ENCODE results near the gene ZNF566. TPM values are rescaled to one million over a fixed set of nuclear protein-coding genes. Genes with fewer than 3 reads are reported as not detected.

Gene ZNF566
- polyA plus RNA-seq (2013) = 5.9 TPM

GRCh38 chr19:36489118-36489919, at the start of gene ZNF566:
ZNF566 (minus strand) TSS chr19:36489561; CDS start chr19:36476557, 13,004 bp downstream.
- POLR2A ChIA-PET = interaction anchor here (0.6 to 1.1 kb wide), 3 partner anchors 11 to 355 kb away, joined by 3 to 4 read pairs (median 3); partner anchors contain the start of gene ZNF529
- peak; percentile 99 to 100 (median 99) for DNase-seq
- CTCF ChIA-PET = interaction anchor here (1.0 to 1.2 kb wide), 2 partner anchors 10 to 84 kb away, joined by 3 read pairs; partner anchors contain the start of gene ZNF529

GRCh38 chr19:36528921-36529518, 39.7 kb upstream of the ZNF566 start:
- Histone ChIP-seq H3K27me3 (replicated peaks in 2 of 5; ENCODE audit: control insufficient read depth in 4 of 5, insufficient read depth in 5 of 5, low read length in 4 of 5) (no peaks in the 10 kb centered on the region), H3K9me3 (ENCODE audit: control extremely low read depth in 1 of 5, control insufficient read depth in 4 of 5, insufficient read depth in 2 of 5, low read depth in 1 of 5, low read length in 4 of 5) (peaks cover 5 to 41% (median 23%) of the 10 kb centered on the region in 5 experiments), H3K4me1 (ENCODE audit: control extremely low read depth in 1 of 4, control insufficient read depth in 4 of 4, insufficient read depth in 4 of 4, low read length in 3 of 4) (peaks cover 7 to 19% (median 12%) of the 10 kb centered on the region in 4 experiments), H3K4me3 (ENCODE audit: control insufficient read depth in 1 of 7, extremely low read depth in 1 of 7, insufficient read depth in 4 of 7, low read depth in 2 of 7, low read length in 6 of 7) (peak overlapping the region; percentile 48 to 99 (median 93)), H3K36me3 (ENCODE audit: control insufficient read depth in 4 of 4, insufficient read depth in 4 of 4, low read length in 3 of 4) (peaks cover 9 to 23% (median 14%) of the 10 kb centered on the region in 4 experiments), H3K27ac (ENCODE audit: insufficient read depth in 1 of 2, low read depth in 1 of 2, low read length in 2 of 2, poor library complexity in 1 of 2, severe bottlenecking in 2 of 2) (peak overlapping the region; percentile 82 to 92)
- WGBS (ENCODE audit: insufficient coverage) = 40% methylated on average over 3 of the region's 12 CpGs
- CTCF ChIA-PET = interaction anchor here (0.8 kb wide), 1 partner anchor 320 kb away, joined by 3 read pairs; no protein-coding TSS in a partner anchor
- POLR2A ChIA-PET = interaction anchor here (0.6 to 1.6 kb wide), 2 partner anchors 44 to 127 kb away, joined by 3 to 10 read pairs; partner anchors contain the start of gene ZNF529
- peak; percentile 26 to 84 (median 68) for DNase-seq

More at GRCh38 chr19:36489118-36489919, at the start of gene ZNF566:
- Histone ChIP-seq H3K4me1 (ENCODE audit: control extremely low read depth in 1 of 4, control insufficient read depth in 4 of 4, insufficient read depth in 4 of 4, low read length in 3 of 4) (peaks cover 2 to 19% (median 13%) of the 10 kb centered on the region in 4 experiments), H3K27me3 (replicated peaks in 2 of 5; ENCODE audit: control insufficient read depth in 4 of 5, insufficient read depth in 5 of 5, low read length in 4 of 5) (no peaks in the 10 kb centered on the region), H3K36me3 (ENCODE audit: control insufficient read depth in 4 of 4, insufficient read depth in 4 of 4, low read length in 3 of 4) (peaks cover 0 to 13% (median 2%) of the 10 kb centered on the region in 4 experiments), H3K9me3 (ENCODE audit: control extremely low read depth in 1 of 5, control insufficient read depth in 4 of 5, insufficient read depth in 2 of 5, low read depth in 1 of 5, low read length in 4 of 5) (peaks cover 0 to 29% (median 16%) of the 10 kb centered on the region in 5 experiments), H3K27ac (ENCODE audit: insufficient read depth in 1 of 2, low read depth in 1 of 2, low read length in 2 of 2, poor library complexity in 1 of 2, severe bottlenecking in 2 of 2) (peak within 1 kb of the TSS; percentile 92 to 97), H3K4me3 (ENCODE audit: control insufficient read depth in 1 of 7, extremely low read depth in 1 of 7, insufficient read depth in 4 of 7, low read depth in 2 of 7, low read length in 6 of 7) (peak within 1 kb of the TSS; percentile 70 to 98 (median 86))
- WGBS (ENCODE audit: insufficient coverage) = under 1% methylated on average over 51 of the region's 53 CpGs

DNA sequence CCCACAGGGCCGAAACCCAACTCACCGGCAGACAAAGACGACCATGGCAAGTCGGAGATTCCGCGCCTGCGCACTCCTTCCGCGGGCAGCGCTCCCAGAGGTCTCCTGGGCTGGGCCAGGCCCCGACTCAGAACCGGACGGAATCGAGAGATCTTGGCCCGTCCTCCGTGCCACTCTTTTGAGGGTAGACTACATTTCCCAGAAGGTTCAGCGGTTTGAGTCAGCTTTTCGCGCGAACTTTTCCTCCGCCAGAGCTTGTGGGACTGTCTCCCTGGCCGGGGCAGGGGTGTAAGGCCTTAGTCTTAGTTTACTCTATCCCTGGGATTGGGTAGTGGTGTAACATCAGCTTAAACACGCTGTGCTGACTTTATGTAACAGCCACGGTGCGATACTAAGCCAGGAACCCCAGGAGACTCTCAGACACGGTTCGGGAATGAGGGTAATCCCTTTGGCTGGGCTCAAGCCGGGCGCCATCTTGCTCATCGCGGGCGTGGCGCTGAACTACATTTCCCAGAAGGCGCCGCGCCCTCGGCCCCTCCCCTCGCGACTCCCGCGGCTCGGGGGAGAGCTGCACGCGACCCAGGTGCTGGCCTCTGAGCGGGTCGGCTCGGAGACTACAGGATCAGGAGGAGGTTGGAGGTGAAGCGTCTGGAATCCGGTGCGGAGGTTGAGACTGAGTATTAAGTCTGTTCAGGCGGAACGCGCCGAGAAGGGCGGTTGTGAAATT, 39.0 kb upstream of the ZNF566 start, which contains the start of gene ZNF260:
Gene ZNF260 (minus strand): TSS at position 78 of the 727 bp plus-strand sequence. CDS start 13,033 bp downstream, outside the sequence.
- H3K4me1 ChIP-seq (ENCODE audit: control extremely low read depth in 1 of 4, control insufficient read depth in 4 of 4, insufficient read depth in 4 of 4, low read length in 3 of 4) = peaks cover 7 to 19% (median 12%) of the 10 kb centered on the region in 4 experiments
- DNase-seq = peak; percentile 98 to 99 (median 99)
- ChIA-PET POLR2A (interaction anchor here (1.6 kb wide), 1 partner anchor 45 kb away, joined by 10 read pairs; the partner anchor contains the start of gene ZNF529), CTCF (interaction anchor here (0.8 to 1.0 kb wide), 2 partner anchors 13 to 321 kb away, joined by 3 read pairs; no protein-coding TSS in a partner anchor)
- H3K27me3 ChIP-seq (replicated peaks in 2 of 5; ENCODE audit: control insufficient read depth in 4 of 5, insufficient read depth in 5 of 5, low read length in 4 of 5) = no peaks in the 10 kb centered on the region
- peaks cover 5 to 38% (median 22%) of the 10 kb centered on the region in 5 experiments for H3K9me3 ChIP-seq (ENCODE audit: control extremely low read depth in 1 of 5, control insufficient read depth in 4 of 5, insufficient read depth in 2 of 5, low read depth in 1 of 5, low read length in 4 of 5)
- WGBS (ENCODE audit: insufficient coverage) = 0% methylated on average over 38 of the region's 55 CpGs
- peaks cover 9 to 25% (median 14%) of the 10 kb centered on the region in 4 experiments for H3K36me3 ChIP-seq (ENCODE audit: control insufficient read depth in 4 of 4, insufficient read depth in 4 of 4, low read length in 3 of 4)
- peak within 1 kb of the TSS; percentile 48 to 99 (median 93) for H3K4me3 ChIP-seq (ENCODE audit: control insufficient read depth in 1 of 7, extremely low read depth in 1 of 7, insufficient read depth in 4 of 7, low read depth in 2 of 7, low read length in 6 of 7)
- H3K27ac ChIP-seq (ENCODE audit: insufficient read depth in 1 of 2, low read depth in 1 of 2, low read length in 2 of 2, poor library complexity in 1 of 2, severe bottlenecking in 2 of 2) = peak within 1 kb of the TSS; percentile 82 to 92

DNA sequence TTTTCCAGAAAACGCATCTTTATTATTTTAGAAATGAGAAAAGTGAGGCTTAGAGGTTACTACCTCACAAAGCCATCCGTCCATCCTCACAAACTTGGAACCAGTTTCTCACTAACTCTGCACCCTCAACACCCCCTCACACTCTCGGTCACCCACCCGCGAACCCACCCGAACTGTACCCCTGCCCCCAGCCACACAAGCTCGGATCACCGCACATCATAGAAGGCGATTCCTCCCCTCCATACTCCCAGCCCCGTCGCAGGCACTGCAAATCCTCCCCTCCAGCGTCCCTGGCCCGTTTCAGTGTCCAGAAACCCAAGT, 38.5 kb upstream of the ZNF566 start:
- H3K36me3 ChIP-seq (ENCODE audit: control insufficient read depth in 4 of 4, insufficient read depth in 4 of 4, low read length in 3 of 4) = peaks cover 13 to 26% (median 19%) of the 10 kb centered on the region in 4 experiments
- 0% methylated on average over 7 of the region's 13 CpGs for WGBS (ENCODE audit: insufficient coverage)
- H3K27me3 ChIP-seq (replicated peaks in 2 of 5; ENCODE audit: control insufficient read depth in 4 of 5, insufficient read depth in 5 of 5, low read length in 4 of 5) = no peaks in the 10 kb centered on the region
- DNase-seq = no peak
- H3K27ac ChIP-seq (ENCODE audit: insufficient read depth in 1 of 2, low read depth in 1 of 2, low read length in 2 of 2, poor library complexity in 1 of 2, severe bottlenecking in 2 of 2) = peak overlapping the region; percentile 82 to 92
- POLR2A ChIA-PET = interaction anchor here (1.6 kb wide), 1 partner anchor 46 kb away, joined by 10 read pairs; the partner anchor contains the start of gene ZNF529
- peaks cover 6 to 39% (median 21%) of the 10 kb centered on the region in 5 experiments for H3K9me3 ChIP-seq (ENCODE audit: control extremely low read depth in 1 of 5, control insufficient read depth in 4 of 5, insufficient read depth in 2 of 5, low read depth in 1 of 5, low read length in 4 of 5)
- peak overlapping the region; percentile 48 to 99 (median 93) for H3K4me3 ChIP-seq (ENCODE audit: control insufficient read depth in 1 of 7, extremely low read depth in 1 of 7, insufficient read depth in 4 of 7, low read depth in 2 of 7, low read length in 6 of 7)
- CTCF ChIA-PET = interaction anchor here (1.0 kb wide), 1 partner anchor 14 kb away, joined by 3 read pairs; no protein-coding TSS in a partner anchor
- peaks cover 7 to 19% (median 12%) of the 10 kb centered on the region in 4 experiments for H3K4me1 ChIP-seq (ENCODE audit: control extremely low read depth in 1 of 4, control insufficient read depth in 4 of 4, insufficient read depth in 4 of 4, low read length in 3 of 4)

GRCh38 chr19:36527341-36527740, 38.0 kb upstream of the ZNF566 start:
- H3K36me3 ChIP-seq (ENCODE audit: control insufficient read depth in 4 of 4, insufficient read depth in 4 of 4, low read length in 3 of 4) = peaks cover 16 to 27% (median 22%) of the 10 kb centered on the region in 4 experiments
- peak overlapping the region in 6 of 7 experiments; percentile 63 to 99 (median 94) for H3K4me3 ChIP-seq (ENCODE audit: control insufficient read depth in 1 of 7, extremely low read depth in 1 of 7, insufficient read depth in 4 of 7, low read depth in 2 of 7, low read length in 6 of 7)
- H3K27ac ChIP-seq (ENCODE audit: insufficient read depth in 1 of 2, low read depth in 1 of 2, low read length in 2 of 2, poor library complexity in 1 of 2, severe bottlenecking in 2 of 2) = peak overlapping the region; percentile 82 to 92
- H3K9me3 ChIP-seq (ENCODE audit: control extremely low read depth in 1 of 5, control insufficient read depth in 4 of 5, insufficient read depth in 2 of 5, low read depth in 1 of 5, low read length in 4 of 5) = peaks cover 9 to 39% (median 26%) of the 10 kb centered on the region in 5 experiments
- ChIA-PET CTCF (no interaction called here), POLR2A (no interaction called here)
- WGBS (ENCODE audit: insufficient coverage) = 29% methylated on average over 4 of the region's 5 CpGs
- peak in 1 of 3 donors; percentile 17 for DNase-seq
- H3K4me1 ChIP-seq (ENCODE audit: control extremely low read depth in 1 of 4, control insufficient read depth in 4 of 4, insufficient read depth in 4 of 4, low read length in 3 of 4) = peaks cover 7 to 19% (median 12%) of the 10 kb centered on the region in 4 experiments
- H3K27me3 ChIP-seq (replicated peaks in 2 of 5; ENCODE audit: control insufficient read depth in 4 of 5, insufficient read depth in 5 of 5, low read length in 4 of 5) = no peaks in the 10 kb centered on the region

GRCh38 chr19:36526581-36526980, 37.2 kb upstream of the ZNF566 start:
- no peak for DNase-seq
- Histone ChIP-seq H3K4me3 (ENCODE audit: control insufficient read depth in 1 of 7, extremely low read depth in 1 of 7, insufficient read depth in 4 of 7, low read depth in 2 of 7, low read length in 6 of 7) (peak overlapping the region in 4 of 7 experiments; percentile 31 to 99 (median 69)), H3K9me3 (ENCODE audit: control extremely low read depth in 1 of 5, control insufficient read depth in 4 of 5, insufficient read depth in 2 of 5, low read depth in 1 of 5, low read length in 4 of 5) (peaks cover 9 to 45% (median 22%) of the 10 kb centered on the region in 5 experiments), H3K36me3 (ENCODE audit: control insufficient read depth in 4 of 4, insufficient read depth in 4 of 4, low read length in 3 of 4) (peaks cover 16 to 35% (median 22%) of the 10 kb centered on the region in 4 experiments), H3K27ac (ENCODE audit: insufficient read depth in 1 of 2, low read depth in 1 of 2, low read length in 2 of 2, poor library complexity in 1 of 2, severe bottlenecking in 2 of 2) (no peak overlapping the region), H3K27me3 (replicated peaks in 2 of 5; ENCODE audit: control insufficient read depth in 4 of 5, insufficient read depth in 5 of 5, low read length in 4 of 5) (no peaks in the 10 kb centered on the region), H3K4me1 (ENCODE audit: control extremely low read depth in 1 of 4, control insufficient read depth in 4 of 4, insufficient read depth in 4 of 4, low read length in 3 of 4) (peaks cover 7 to 19% (median 12%) of the 10 kb centered on the region in 4 experiments)
- no CpG with 5 or more reads among the region's 5 CpGs for WGBS (ENCODE audit: insufficient coverage)
- POLR2A ChIA-PET = no interaction called here
- CTCF ChIA-PET = no interaction called here

All from common myeloid progenitor, CD34-positive (primary cell).